ENCODE measurements around the gene HIF3A. TPM values are rescaled to one million over a fixed set of nuclear protein-coding genes. Genes with fewer than 3 reads are reported as not detected.
"Not testable (repeated sequence)": the region's sequence is repeated elsewhere in the genome, so short reads cannot be mapped to it uniquely, and the experiment has no call there.

HIF3A gene
- total RNA-seq, 1 donor from 2014 or later, result 6.7 TPM

GRCh38 chr19:46321653-46322052 lies 24.8 kb downstream of the HIF3A start:
- Histone ChIP-seq H3F3A (ENCODE audit: low read depth) (no peaks in the 10 kb centered on the region), H3K9ac (no peak overlapping the region), H3K27ac (no peak overlapping the region), H3K4me1 (no peaks in the 10 kb centered on the region), H3K27me3 (no peaks in the 10 kb centered on the region), H2AFZ (replicated peaks) (no peak overlapping the region), H3K36me3 (peaks cover 12% of the 10 kb centered on the region), H4K20me1 (ENCODE audit: low read depth) (no peaks in the 10 kb centered on the region), H3K4me3 (no peak overlapping the region), H3K4me2 (no peak overlapping the region), H3K9me3 (ENCODE audit: low read depth) (no peaks in the 10 kb centered on the region), H3K79me2 (ENCODE audit: low read depth) (no peaks in the 10 kb centered on the region)
- TF ChIP-seq CTCF (IDR thresholded peaks at IDR 0.05), result no peak
- no peak for TF ChIP-seq EZH2 (IDR thresholded peaks at IDR 0.05)
- no peak for TF ChIP-seq EZH2phosphoT487 (IDR thresholded peaks at IDR 0.05)
- DNase-seq (ENCODE audit: low spot score), result no peak
- H3K4me1 Mint-ChIP-seq, result peaks cover 3% of the 10 kb centered on the region
- H3K4me3 Mint-ChIP-seq, result no peak overlapping the region
- H3K36me3 Mint-ChIP-seq, result peaks cover 26% of the 10 kb centered on the region
- H3K27me3 Mint-ChIP-seq (ENCODE audit: insufficient read depth, low read depth), result no peaks in the 10 kb centered on the region
- no peak overlapping the region for H3K27ac Mint-ChIP-seq
- peaks cover 18% of the 10 kb centered on the region for H3K9me3 Mint-ChIP-seq

- DNase-seq (ENCODE audit: low spot score); H3K27ac ChIP-seq; H3K27me3 Mint-ChIP-seq (ENCODE audit: insufficient read depth, low read depth); H3F3A ChIP-seq (ENCODE audit: low read depth); H3K4me3 Mint-ChIP-seq; H4K20me1 ChIP-seq (ENCODE audit: low read depth); H3K4me2 ChIP-seq; H3K9ac ChIP-seq; H3K79me2 ChIP-seq (ENCODE audit: low read depth); H3K9me3 ChIP-seq (ENCODE audit: low read depth); H3K4me1 ChIP-seq; H3K4me3 ChIP-seq; H2AFZ ChIP-seq (replicated peaks); H3K27ac Mint-ChIP-seq; H3K27me3 ChIP-seq; H3K4me1 Mint-ChIP-seq: not testable (repeated sequence)
- Mint-ChIP-seq H3K36me3 (peaks cover 29% of the 10 kb centered on the region), H3K9me3 (peaks cover 25% of the 10 kb centered on the region)
- peaks cover 24% of the 10 kb centered on the region for H3K36me3 ChIP-seq
Observed at GRCh38 chr19:46323227-46323626, 26.4 kb downstream of the HIF3A start.

GRCh38 chr19:46324277-46324676 lies 27.4 kb downstream of the HIF3A start:
- Mint-ChIP-seq H3K36me3 (peaks cover 32% of the 10 kb centered on the region), H3K27me3 (ENCODE audit: insufficient read depth, low read depth) (no peaks in the 10 kb centered on the region), H3K9me3 (peaks cover 28% of the 10 kb centered on the region), H3K27ac (no peak overlapping the region), H3K4me3 (peak overlapping the region; percentile 57), H3K4me1 (no peaks in the 10 kb centered on the region)
- Histone ChIP-seq H3K4me1 (no peaks in the 10 kb centered on the region), H3K27me3 (no peaks in the 10 kb centered on the region), H3K36me3 (peaks cover 27% of the 10 kb centered on the region), H3K79me2 (ENCODE audit: low read depth) (no peaks in the 10 kb centered on the region), H3K4me2 (no peak overlapping the region), H3F3A (ENCODE audit: low read depth) (no peaks in the 10 kb centered on the region), H3K9ac (no peak overlapping the region), H3K9me3 (ENCODE audit: low read depth) (no peaks in the 10 kb centered on the region), H2AFZ (replicated peaks) (no peak overlapping the region), H3K27ac (no peak overlapping the region), H3K4me3 (no peak overlapping the region), H4K20me1 (ENCODE audit: low read depth) (no peaks in the 10 kb centered on the region)
- DNase-seq (ENCODE audit: low spot score), result no peak
- TF ChIP-seq CTCF (IDR thresholded peaks at IDR 0.05) (no peak), EZH2phosphoT487 (IDR thresholded peaks at IDR 0.05) (no peak), EZH2 (IDR thresholded peaks at IDR 0.05) (no peak)

GRCh38 chr19:46326608-46327007 lies 29.8 kb downstream of the HIF3A start:
- no peak for DNase-seq (ENCODE audit: low spot score)
- no peak overlapping the region for H3K4me2 ChIP-seq
- no peak for TF ChIP-seq EZH2phosphoT487 (IDR thresholded peaks at IDR 0.05)
- no peak for TF ChIP-seq CTCF (IDR thresholded peaks at IDR 0.05)
- TF ChIP-seq EZH2 (IDR thresholded peaks at IDR 0.05), result no peak
- H2AFZ ChIP-seq (replicated peaks), result no peak overlapping the region
- H3K27ac ChIP-seq, result no peak overlapping the region
- H3K9me3 ChIP-seq (ENCODE audit: low read depth), result no peaks in the 10 kb centered on the region
- H3K9ac ChIP-seq, result no peak overlapping the region
- Mint-ChIP-seq H3K27ac (no peak overlapping the region), H3K4me3 (no peak overlapping the region), H3K36me3 (peaks cover 40% of the 10 kb centered on the region), H3K4me1 (no peaks in the 10 kb centered on the region), H3K9me3 (peaks cover 31% of the 10 kb centered on the region), H3K27me3 (ENCODE audit: insufficient read depth, low read depth) (peaks cover 4% of the 10 kb centered on the region)
- H3K4me3 ChIP-seq, result no peak overlapping the region
- no peaks in the 10 kb centered on the region for H3K79me2 ChIP-seq (ENCODE audit: low read depth)
- H3K4me1 ChIP-seq, result no peaks in the 10 kb centered on the region
- H3K36me3 ChIP-seq, result peaks cover 27% of the 10 kb centered on the region
- no peaks in the 10 kb centered on the region for H4K20me1 ChIP-seq (ENCODE audit: low read depth)
- H3F3A ChIP-seq (ENCODE audit: low read depth), result no peaks in the 10 kb centered on the region
- H3K27me3 ChIP-seq, result no peaks in the 10 kb centered on the region

Measured in neural progenitor cell (in vitro differentiated cells).